GM23248 (cell line): ENCODE data around the gene TMC1.

Experiments used
- EZH2 ChIP-seq: fragments of 200-600 bp; sonication (generic); IDR thresholded peaks from 2 replicates; pipeline ENCODE4 v1.6.1; 2018; ENCODE audit warnings: antibody characterized with exemption, mild to moderate bottlenecking; ENCODE audit not compliant: insufficient read depth, poor library complexity, severe bottlenecking
- EZH2phosphoT487 ChIP-seq: fragments of 200-600 bp; sonication (generic); IDR thresholded peaks from 2 replicates; pipeline ENCODE4 v1.6.1; 2018; ENCODE audit warnings: antibody characterized with exemption, moderate library complexity, mild to moderate bottlenecking, low read depth; ENCODE audit not compliant: insufficient read depth

- TF ChIP-seq EZH2, result no peak
- TF ChIP-seq EZH2phosphoT487, result no peak
Observed at GRCh38 chr9:72772661-72773060, 251.3 kb downstream of the TMC1 start.
